ENCODE data around the gene LY9. TPM values are rescaled to one million over a fixed set of nuclear protein-coding genes. Genes with fewer than 3 reads are reported as not detected.
"Not testable (repeated sequence)": the region's sequence is repeated elsewhere in the genome, so short reads cannot be mapped to it uniquely, and the experiment has no call there.

The LY9 gene
- total and polyA plus RNA-seq, 10 donors = 30.7 to 151 (median 37.8) TPM

GRCh38 chr1:160864173-160864572 lies 68.2 kb downstream of the LY9 start:
- DNase-seq = no peak
- TF ChIP-seq POLR2A (IDR thresholded peaks at IDR 0.05) (no peak), CTCF (IDR thresholded peaks at IDR 0.05 in 8 of 11, conservative IDR thresholded peaks at IDR 0.05 in 3 of 11) (no peak), POLR2AphosphoS5 (IDR thresholded peaks at IDR 0.05) (no peak)
- Histone ChIP-seq H3K27ac (peak overlapping the region in 3 of 8 donors; percentile 79 to 87 (median 81)), H3K4me1 (peaks cover 0 to 67% (median 26%) of the 10 kb centered on the region in 6 donors), H3K9me3 (no peaks in the 10 kb centered on the region), H3K4me3 (no peak overlapping the region), H3K36me3 (no peaks in the 10 kb centered on the region), H3K27me3 (replicated peaks in 1 of 7) (peaks cover 0 to 9% (median 0%) of the 10 kb centered on the region in 7 donors)
- WGBS, 5 donors = 35 to 50% (median 38%) methylated on average over 2 of the region's 2 CpGs
- intact Hi-C loops (cut with DNase I; ENCODE audit: low total_unique reads) = no loop called here

- WGBS, 5 donors = 76 to 86% (median 82%) methylated on average over 5 of the region's 5 CpGs
- no peak for DNase-seq
- intact Hi-C loops (cut with DNase I; ENCODE audit: low total_unique reads) = no loop called here
- Histone ChIP-seq H3K9me3 (no peaks in the 10 kb centered on the region), H3K4me1 (peaks cover 0 to 61% (median 25%) of the 10 kb centered on the region in 6 donors), H3K27ac (no peak overlapping the region), H3K27me3 (replicated peaks in 1 of 7) (peaks cover 0 to 9% (median 0%) of the 10 kb centered on the region in 7 donors), H3K4me3 (no peak overlapping the region), H3K36me3 (no peaks in the 10 kb centered on the region)
- TF ChIP-seq POLR2AphosphoS5 (IDR thresholded peaks at IDR 0.05) (no peak), CTCF (IDR thresholded peaks at IDR 0.05 in 8 of 11, conservative IDR thresholded peaks at IDR 0.05 in 3 of 11) (no peak), POLR2A (IDR thresholded peaks at IDR 0.05) (no peak)
Observed at GRCh38 chr1:160865337-160865736, 69.4 kb downstream of the LY9 start.

GRCh38 chr1:160866001-160866694 lies 70.2 kb downstream of the LY9 start:
- no peak for TF ChIP-seq POLR2A (IDR thresholded peaks at IDR 0.05)
- no peak for TF ChIP-seq POLR2AphosphoS5 (IDR thresholded peaks at IDR 0.05)
- no peak for TF ChIP-seq CTCF (IDR thresholded peaks at IDR 0.05 in 8 of 11, conservative IDR thresholded peaks at IDR 0.05 in 3 of 11)
- Histone ChIP-seq H3K27ac (no peak overlapping the region), H3K4me3 (no peak overlapping the region), H3K9me3 (no peaks in the 10 kb centered on the region), H3K4me1 (peaks cover 0 to 53% (median 21%) of the 10 kb centered on the region in 6 donors), H3K27me3 (replicated peaks in 1 of 7) (peaks cover 0 to 4% (median 0%) of the 10 kb centered on the region in 7 donors), H3K36me3 (no peaks in the 10 kb centered on the region)
- DNase-seq = no peak
- intact Hi-C loops (cut with DNase I; ENCODE audit: low total_unique reads) = no loop called here

GRCh38 chr1:160866695-160867260 lies 70.8 kb downstream of the LY9 start:
- peaks cover 0 to 47% (median 18%) of the 10 kb centered on the region in 6 donors for H3K4me1 ChIP-seq
- TF ChIP-seq POLR2A (IDR thresholded peaks at IDR 0.05) (no peak), CTCF (IDR thresholded peaks at IDR 0.05 in 8 of 11, conservative IDR thresholded peaks at IDR 0.05 in 3 of 11) (no peak), POLR2AphosphoS5 (IDR thresholded peaks at IDR 0.05) (no peak)
- no peaks in the 10 kb centered on the region for H3K27me3 ChIP-seq (replicated peaks in 1 of 7)
- no peaks in the 10 kb centered on the region for H3K36me3 ChIP-seq
- intact Hi-C loops (cut with DNase I; ENCODE audit: low total_unique reads) = no loop called here
- no peak for DNase-seq
- WGBS, 5 donors = 64 to 86% (median 81%) methylated on average over 6 of the region's 6 CpGs
- no peak overlapping the region for H3K27ac ChIP-seq
- H3K4me3 ChIP-seq = no peak overlapping the region
- H3K9me3 ChIP-seq = no peaks in the 10 kb centered on the region

GRCh38 chr1:160867651-160868050 lies 71.7 kb downstream of the LY9 start:
- H3K36me3 ChIP-seq; DNase-seq; H3K9me3 ChIP-seq; intact Hi-C loops (cut with DNase I; ENCODE audit: low total_unique reads); H3K4me3 ChIP-seq; H3K27me3 ChIP-seq (replicated peaks in 1 of 7): not testable (repeated sequence)
- H3K27ac ChIP-seq = peak overlapping the region in 2 of 8 donors; percentile 8 to 33
- peaks cover 0 to 38% (median 11%) of the 10 kb centered on the region in 6 donors for H3K4me1 ChIP-seq
- WGBS, 5 donors = 37 to 62% (median 41%) methylated on average over 4 of the region's 4 CpGs

Measured in spleen (tissue), 11 donors.